Activated T-cell treated with anti-CD3 and anti-CD28 coated beads, Interleukin-2, amount 50 U/mL, for 1 hour (primary cell): ENCODE data around the gene OR4Q3.
"Not testable (repeated sequence)": the region's sequence is repeated elsewhere in the genome, so short reads cannot be mapped to it uniquely, and the experiment has no call there.

Experiments
- DNase-seq: peaks from one replicate; pipeline ENCODE4 v3.0.0-alpha.2; 2020

OR4Q3 gene

DNA sequence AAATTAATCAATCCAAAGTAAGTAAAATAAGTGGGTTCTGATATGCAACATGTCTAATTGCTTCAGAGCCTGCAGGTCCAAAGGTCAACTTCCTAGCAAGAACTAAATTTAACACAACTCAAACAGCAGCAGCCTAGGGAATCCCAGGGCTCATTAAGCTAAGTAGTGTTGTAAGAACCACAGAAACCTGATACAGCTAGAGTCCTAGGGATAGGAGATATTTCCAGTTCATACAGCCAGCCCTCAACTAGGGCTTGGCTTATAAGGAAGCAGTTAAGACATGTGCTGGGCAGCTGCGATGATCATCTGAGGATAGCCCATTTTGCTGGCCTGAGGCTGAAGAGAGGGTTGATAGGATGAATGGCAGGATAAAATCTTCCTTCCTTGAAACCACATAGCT lies at the start of gene OR4Q3:
TSS of gene OR4Q3 (plus strand) at position 316 of the 400 bp plus-strand sequence.
- no peak for DNase-seq

DNA sequence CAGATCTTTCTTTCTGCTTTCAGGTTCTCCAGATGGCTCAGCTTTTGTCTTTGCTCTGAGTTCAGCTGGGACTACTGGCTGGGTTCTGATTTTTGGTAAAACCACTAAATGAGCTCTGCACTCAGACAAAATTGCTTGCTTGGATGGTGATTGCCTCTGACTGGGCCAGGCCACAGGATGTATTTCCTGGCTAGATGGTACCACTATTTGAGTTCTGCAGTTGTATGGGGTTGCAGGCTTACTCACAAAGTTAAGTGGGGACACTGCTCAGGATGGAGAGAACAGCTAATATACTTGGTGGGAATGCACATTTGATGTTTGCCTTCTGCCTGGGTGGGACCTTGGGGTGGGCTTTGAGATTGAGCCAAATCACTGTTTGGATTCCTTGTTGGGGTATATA lies 14.0 kb upstream of the OR4Q3 start:
- no peak for DNase-seq

DNA sequence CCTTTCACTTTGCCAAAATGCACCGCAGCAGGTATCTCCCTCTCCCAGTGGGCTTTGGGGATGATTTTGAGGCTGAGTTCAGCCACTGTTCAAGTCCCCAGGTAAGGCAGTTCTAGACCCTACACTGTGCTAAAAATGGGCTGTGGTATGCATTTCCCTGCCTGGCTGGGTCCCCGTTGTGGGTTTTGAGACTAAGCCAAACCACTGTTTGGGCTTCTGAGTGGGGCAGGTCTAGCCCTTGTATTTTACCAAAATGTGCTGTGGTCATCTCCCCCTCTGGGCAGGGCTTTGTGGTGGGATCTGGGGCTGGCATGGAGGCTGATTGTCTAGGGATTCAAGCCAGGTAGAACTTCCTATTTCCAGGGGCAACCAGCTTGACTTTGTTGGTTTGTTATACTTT lies 13.6 kb upstream of the OR4Q3 start:
- DNase-seq = no peak

DNA sequence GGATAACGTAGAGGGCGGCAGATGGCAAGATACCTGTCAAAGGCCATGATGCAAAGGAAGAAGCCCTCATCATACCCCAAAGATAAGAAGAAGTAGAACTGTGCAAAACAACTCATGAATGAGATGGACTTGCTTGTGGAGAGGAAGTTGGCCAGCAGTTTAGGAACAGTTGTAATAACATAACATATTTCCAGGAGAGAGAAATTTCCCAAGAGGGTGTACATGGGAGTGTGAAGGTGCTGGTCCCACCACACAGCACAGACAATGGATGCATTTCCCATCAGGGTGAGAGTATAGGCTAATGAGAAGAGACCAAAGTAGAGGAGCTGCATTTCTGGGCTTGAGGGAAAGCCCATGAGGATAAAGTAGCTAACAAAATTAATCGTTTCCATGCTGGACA lies 9.5 kb upstream of the OR4Q3 start:
- DNase-seq = not testable (repeated sequence)

DNA sequence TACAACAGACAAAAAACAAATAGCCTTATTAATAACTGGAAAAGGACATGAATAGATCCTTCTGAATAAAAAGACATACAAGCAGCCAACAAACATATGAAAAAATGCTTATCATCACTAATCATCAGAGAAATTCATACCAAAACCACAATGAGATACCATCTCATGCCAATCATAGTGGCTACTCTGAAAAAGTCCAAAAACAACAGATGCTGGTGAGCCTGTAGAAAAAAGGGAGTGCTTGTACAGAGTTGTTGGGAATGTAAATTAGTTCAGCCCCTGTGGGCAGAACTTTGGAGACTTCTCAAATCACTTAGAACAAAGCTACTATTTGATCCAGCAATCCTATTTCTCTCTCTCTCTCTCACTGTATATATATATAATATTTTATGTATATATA lies 8.9 kb downstream of the OR4Q3 start:
- DNase-seq = not testable (repeated sequence)

DNA sequence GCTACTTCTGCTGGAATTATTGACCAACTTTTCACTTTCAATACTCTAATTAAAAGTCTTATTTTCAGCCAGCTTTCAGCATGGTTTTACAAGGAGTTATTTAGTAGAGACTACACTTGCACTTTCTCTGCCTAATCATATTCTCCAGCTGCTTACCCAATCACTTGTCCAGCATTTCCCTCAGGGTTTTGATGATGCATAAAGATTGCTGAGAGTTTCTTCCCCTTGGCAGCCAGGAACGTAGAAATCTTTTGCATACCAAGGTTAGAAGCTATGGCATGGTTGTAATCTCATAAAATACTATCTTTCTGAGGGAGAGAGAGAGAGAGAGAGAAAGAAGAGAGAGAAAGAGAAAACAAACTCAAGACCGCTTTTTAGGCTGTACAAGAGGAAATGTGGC lies 10.8 kb downstream of the OR4Q3 start:
- DNase-seq = no peak

DNA sequence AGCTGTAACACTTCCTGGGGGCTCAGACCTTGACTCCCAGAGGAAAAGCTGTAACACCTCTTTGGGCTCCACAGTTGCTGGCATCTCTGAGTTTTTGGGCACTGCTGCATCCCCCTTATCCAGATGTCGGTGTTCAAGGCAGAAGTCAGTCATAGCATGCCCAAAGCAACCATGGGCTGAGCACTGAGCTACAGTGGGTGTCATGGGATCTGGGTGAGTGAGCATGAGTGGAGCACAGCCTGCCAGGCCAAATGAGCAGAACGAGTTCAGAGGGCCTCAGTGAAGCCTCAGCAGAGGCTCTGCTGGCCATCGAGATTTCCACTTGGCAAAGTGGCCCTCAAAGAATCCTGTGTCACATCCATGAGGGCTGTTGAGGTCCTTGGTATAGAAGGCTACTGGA lies 28.1 kb downstream of the OR4Q3 start:
- not testable (repeated sequence) for DNase-seq

DNA sequence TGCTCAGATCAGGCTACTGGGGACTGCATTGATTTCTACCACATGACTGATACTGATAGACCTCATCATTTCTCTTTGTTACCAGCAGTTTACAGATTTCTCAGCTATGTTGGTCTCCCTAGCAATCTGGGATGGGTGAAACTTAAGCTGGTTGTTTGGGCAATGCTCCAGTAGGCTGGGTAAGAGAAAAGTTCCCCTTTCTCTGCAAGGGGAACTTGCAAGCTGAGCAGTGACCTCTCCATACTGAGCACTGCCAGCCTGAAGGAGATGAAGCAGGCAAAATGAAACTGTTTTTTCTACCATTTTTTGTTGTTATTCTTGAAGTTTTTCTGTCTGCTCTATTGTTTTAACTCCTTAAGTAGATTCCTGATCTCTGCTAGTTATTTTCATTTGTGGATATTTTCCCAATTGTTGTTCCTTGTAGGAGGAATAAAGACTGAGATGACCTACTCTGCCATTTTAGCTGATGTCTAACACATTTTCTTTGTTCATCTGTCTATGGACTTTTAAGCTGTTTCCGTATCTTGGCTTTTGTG lies 28.6 kb downstream of the OR4Q3 start:
- DNase-seq = no peak

DNA sequence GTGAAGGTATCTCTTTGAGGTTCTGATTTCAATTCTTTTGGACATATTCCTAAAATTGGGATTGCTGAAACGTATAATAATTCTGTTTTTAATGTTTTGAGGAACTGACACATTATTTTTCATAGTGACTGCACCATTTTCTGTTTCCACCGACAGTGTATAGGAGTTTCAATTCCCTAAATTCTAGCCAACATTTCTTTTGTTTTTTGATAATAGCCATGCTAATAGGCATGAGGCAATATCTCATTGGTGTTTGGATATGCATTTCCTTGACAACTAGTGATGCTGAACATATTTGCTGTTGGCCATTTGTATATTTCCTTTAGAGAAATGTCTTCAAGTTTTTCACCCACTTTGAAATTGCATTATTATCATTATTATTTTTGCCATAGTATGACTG lies 29.1 kb downstream of the OR4Q3 start:
- not testable (repeated sequence) for DNase-seq

DNA sequence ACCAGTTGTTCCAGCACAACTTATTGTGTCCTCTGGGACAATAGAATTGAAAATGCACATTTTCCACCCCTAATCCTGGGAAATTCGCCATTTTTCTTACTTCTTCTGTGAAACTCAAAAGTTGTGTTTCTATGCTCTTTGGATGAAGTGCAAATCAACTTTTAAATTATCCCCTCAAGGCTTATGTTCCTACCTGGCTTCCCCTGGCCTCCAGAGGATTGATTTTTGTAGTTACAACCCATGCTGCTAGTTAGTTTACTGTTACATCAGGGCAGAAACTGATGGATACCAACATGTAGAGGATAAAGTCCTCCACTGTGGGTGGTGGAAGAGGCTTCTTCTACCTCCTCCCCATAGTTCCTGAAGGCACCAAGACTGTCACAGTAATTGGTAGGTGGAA lies 29.8 kb downstream of the OR4Q3 start, which contains the start of gene OR4M1:
TSS of gene OR4M1 (plus strand) at position 301 of the 400 bp plus-strand sequence. CDS start 6,819 bp downstream, outside the sequence.
- not testable (repeated sequence) for DNase-seq

DNA sequence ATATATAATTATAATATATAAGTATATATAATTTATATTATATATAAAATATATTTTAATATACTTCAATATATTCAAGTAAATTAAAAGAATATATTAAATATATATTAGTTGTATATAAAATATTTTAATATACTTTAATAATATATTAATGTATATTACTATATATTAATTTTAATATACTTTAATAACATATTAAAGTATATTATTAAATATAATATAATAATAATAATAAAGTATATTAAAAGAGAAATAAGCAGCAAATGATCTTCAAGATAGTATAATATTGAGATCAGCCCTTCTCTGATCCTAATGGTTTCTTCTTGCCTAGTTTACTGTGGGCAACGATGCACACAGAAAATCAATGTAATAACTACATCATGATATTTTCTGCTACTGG lies 32.2 kb downstream of the OR4Q3 start:
- DNase-seq = no peak

DNA sequence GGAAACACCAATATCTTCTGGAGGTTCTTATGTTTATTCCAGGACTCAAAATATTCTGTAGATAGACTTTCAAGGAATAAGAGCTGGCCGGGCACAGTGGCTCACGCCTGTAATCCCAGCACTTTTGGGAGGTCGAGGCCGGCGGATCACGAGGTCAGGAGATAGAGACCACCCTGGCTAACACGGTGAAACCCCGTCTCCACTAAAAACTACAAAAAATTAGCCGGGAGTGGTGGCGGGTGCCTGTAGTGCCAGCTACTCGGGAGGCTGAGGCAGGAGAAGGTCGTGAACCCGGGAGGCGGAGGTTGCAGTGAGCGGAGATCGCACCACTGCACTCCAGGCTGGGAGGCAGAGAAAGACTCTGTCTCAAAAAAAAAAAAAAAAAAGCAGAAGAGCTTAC lies 42.5 kb downstream of the OR4Q3 start:
- DNase-seq = not testable (repeated sequence)

DNA sequence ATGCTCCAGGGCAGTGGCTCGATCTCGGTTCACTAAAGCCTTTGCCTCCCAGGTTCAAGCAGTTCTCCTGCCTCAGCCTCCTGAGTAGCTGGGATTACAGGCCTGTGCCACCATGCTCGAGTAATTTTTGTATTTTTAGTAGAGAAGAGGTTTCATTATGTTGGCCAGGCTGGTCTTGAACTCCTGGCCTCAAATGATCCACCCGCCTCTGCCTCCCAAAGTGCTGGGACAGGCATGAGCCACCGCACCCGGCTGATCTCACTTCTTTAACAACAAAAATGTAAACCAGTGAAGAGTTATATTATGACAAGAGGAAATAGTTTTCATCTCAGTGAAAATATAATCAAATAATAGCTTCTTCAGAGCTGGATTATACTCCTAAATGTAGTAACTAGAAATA lies 43.9 kb downstream of the OR4Q3 start:
- DNase-seq = not testable (repeated sequence)

DNA sequence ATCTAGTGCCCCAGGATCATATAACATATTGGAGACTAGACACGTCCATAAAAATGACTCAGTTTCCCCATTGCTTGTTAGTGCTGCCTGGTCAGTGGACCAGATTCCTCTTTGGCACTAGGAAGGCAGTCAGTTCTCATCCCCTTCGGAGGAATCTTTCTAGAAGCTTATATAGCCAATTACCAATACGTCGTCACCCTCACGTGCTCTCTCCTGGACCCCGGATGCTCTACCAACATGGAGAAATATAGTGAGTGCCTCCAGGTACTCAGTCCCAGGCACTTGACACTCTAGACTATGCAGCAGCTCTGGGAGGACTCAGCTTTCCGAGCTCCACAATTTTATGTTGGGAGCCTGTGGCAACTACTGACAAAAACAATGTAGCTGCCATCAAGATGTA lies 44.8 kb downstream of the OR4Q3 start:
- not testable (repeated sequence) for DNase-seq

DNA sequence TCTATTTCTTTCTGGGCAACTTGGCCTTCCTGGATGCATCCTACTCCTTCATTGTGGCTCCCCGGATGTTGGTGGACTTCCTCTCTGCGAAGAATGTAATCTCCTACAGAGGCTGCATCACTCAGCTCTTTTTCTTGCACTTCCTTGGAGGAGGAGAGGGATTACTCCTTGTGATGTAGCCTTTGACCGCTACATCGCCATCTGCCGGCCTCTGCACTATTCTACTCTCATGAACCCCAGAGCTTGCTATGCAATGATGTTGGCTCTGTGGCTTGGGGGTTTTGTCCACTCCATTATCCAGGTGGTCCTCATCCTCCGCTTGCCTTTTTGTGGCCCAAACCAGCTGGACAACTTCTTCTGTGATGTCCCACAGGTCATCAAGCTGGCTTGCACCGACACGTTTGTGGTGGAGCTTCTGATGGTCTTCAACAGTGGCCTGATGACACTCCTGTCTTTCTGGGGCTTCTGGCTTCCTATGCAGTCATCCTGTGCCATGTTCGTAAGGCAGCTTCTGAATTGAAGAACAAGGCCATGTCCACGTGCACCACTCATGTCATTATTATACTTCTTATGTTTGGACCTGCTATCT lies 53.2 kb downstream of the OR4Q3 start:
- not testable (repeated sequence) for DNase-seq
